ENCODE data around the gene PTGDS. TPM values are rescaled to one million over a fixed set of nuclear protein-coding genes. Genes with fewer than 3 reads are reported as not detected.

The PTGDS gene
- total RNA-seq, 2 experiments from 2014 or later, result 40.6 to 41.0 TPM

DNA sequence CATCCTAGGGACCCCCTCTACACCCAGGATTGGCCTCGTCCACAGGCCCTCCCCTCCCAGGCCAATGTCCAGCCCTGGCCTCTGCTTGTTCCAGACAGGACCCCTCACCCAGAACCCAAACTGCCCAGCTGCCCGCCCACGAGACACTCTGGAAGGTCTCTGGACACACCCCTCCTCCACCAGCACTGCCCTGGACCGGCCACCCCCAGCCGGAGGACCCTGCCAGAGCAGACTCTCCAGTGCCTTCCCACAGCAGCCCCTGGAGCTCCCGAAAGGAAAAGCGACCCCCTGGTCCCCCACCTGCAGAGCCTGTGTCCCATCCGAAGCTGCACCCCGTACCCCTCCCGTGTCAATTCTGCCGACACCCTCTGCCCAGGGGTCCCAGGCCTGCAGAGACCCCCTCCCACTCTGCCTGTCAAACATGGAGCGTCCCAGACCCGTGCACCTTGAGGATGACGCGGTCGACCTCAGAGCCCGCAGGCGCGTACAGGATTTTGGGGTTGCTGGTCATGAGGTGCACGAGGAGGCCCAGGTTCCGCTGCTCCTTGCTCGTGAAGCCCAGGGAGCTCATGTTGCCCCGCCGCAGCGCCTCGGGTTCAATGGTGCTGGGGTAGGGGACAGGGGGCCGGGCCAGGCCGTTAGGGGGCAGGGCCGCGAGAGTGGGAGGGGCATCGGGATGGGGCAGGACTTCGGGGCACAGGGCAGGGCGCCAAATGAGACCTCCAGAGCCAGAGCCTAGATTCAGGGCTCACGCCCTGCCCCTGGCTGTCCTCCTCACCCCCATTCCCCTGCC lies 42.8 kb downstream of the PTGDS start:
- Histone ChIP-seq H3K9me3 (ENCODE audit: control insufficient read depth in 1 of 2, insufficient read depth in 1 of 2, low read length in 2 of 2) (no peaks in the 10 kb centered on the region), H3K36me3 (ENCODE audit: insufficient read depth, low read length) (peaks cover 29% of the 10 kb centered on the region), H3K27ac (ENCODE audit: low read depth in 1 of 2, low read length in 2 of 2) (no peak overlapping the region), H3K27me3 (ENCODE audit: control insufficient read depth in 1 of 2, insufficient read depth in 2 of 2, low read length in 2 of 2) (no peaks in the 10 kb centered on the region), H3K4me3 (ENCODE audit: low read length) (no peak overlapping the region), H3K4me1 (ENCODE audit: insufficient read depth, low read length) (peaks cover 17% of the 10 kb centered on the region)
- H3K9me3 Mint-ChIP-seq, result no peaks in the 10 kb centered on the region
- H3K4me1 Mint-ChIP-seq (ENCODE audit: low read depth), result peaks cover 5% of the 10 kb centered on the region
- TF ChIP-seq CTCF (IDR thresholded peaks at IDR 0.05), result no peak
- intact Hi-C loops (cut with DNase I, micrococcal nuclease), result no loop called here
- H3K4me3 Mint-ChIP-seq, result no peak overlapping the region
- DNase-seq, result no peak
- H3K27me3 Mint-ChIP-seq, result no peaks in the 10 kb centered on the region
- H3K36me3 Mint-ChIP-seq (ENCODE audit: low read depth), result peaks cover 5% of the 10 kb centered on the region
- CTCF ChIA-PET, result no interaction called here
- no peak overlapping the region for H3K27ac Mint-ChIP-seq
- POLR2A ChIA-PET, result no interaction called here
- no peak for ATAC-seq (ENCODE audit: poor library complexity)

DNA sequence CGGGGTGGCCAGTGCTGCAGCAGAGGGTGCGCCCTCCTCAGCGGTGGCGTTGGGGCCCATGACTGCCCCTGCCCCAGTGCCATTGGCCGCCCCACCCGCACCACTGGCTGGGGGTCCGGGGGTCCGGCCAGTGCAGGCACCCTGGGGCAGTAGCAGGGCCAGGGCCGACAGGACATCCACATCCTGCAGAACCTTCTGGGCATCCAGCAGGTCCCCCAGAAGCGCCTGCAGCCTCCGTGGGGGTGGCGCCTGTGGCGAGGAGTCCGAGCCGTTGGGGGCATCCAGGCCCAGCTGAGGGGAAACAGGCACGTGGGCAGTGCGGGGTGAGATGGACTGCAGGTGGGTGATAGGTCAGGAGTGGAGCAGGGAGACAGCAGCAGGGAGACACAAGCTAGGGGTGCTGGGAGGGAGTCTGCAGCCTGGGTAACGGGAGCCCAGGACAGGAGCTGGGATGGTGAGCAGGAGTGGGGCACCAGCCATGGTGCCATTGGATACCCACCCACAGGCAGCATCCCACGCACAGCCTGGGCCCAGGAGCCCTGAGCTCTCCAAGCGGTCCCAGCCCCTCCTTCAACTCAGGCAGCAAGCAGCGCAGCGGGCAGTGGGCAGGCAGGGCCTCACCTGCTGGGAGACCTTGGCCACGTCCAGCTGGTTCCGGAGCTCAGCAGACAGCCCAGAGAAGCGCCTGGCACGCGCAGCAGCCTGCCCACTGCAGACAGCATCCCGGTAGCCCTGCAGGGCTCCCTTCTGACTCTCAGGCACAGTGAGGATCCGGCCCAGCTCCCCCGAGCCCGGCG lies 43.7 kb downstream of the PTGDS start:
- ChIA-PET POLR2A (no interaction called here), CTCF (interaction anchor here (1.1 kb wide), 1 partner anchor 14 kb away, joined by 5 read pairs; no protein-coding TSS in a partner anchor)
- Histone ChIP-seq H3K27ac (ENCODE audit: low read depth in 1 of 2, low read length in 2 of 2) (no peak overlapping the region), H3K9me3 (ENCODE audit: control insufficient read depth in 1 of 2, insufficient read depth in 1 of 2, low read length in 2 of 2) (no peaks in the 10 kb centered on the region), H3K4me3 (ENCODE audit: low read length) (no peak overlapping the region), H3K4me1 (ENCODE audit: insufficient read depth, low read length) (peaks cover 24% of the 10 kb centered on the region), H3K27me3 (ENCODE audit: control insufficient read depth in 1 of 2, insufficient read depth in 2 of 2, low read length in 2 of 2) (no peaks in the 10 kb centered on the region), H3K36me3 (ENCODE audit: insufficient read depth, low read length) (peaks cover 23% of the 10 kb centered on the region)
- Mint-ChIP-seq H3K36me3 (ENCODE audit: low read depth) (peaks cover 5% of the 10 kb centered on the region), H3K9me3 (no peaks in the 10 kb centered on the region), H3K27me3 (no peaks in the 10 kb centered on the region), H3K27ac (no peak overlapping the region), H3K4me3 (no peak overlapping the region), H3K4me1 (ENCODE audit: low read depth) (peaks cover 5% of the 10 kb centered on the region)
- no peak for TF ChIP-seq CTCF (IDR thresholded peaks at IDR 0.05)
- ATAC-seq (ENCODE audit: poor library complexity) (no peak), DNase-seq (no peak)
- intact Hi-C loops (cut with DNase I, micrococcal nuclease), result no loop called here

DNA sequence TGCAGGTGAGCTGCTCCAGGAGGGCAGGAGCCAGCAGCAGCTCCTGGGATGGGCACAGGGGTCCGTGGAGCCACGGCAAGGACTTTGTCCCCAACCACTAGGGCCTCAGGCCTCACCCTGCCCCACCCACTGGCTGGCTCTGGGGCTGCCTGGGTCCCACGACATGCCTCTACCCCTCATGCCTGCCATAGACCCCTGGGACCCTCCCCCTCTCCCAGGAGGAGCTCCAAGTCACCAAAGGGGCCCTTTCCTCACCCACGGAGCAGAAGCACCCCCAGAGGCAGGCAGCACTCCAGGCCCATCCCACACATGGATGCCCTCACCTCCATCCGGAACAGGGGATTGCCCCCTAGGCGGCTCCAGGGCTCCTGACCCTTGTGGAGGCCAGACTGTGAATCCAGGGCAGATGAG lies 44.3 kb downstream of the PTGDS start:
- no peak for TF ChIP-seq CTCF (IDR thresholded peaks at IDR 0.05)
- Histone ChIP-seq H3K9me3 (ENCODE audit: control insufficient read depth in 1 of 2, insufficient read depth in 1 of 2, low read length in 2 of 2) (no peaks in the 10 kb centered on the region), H3K4me3 (ENCODE audit: low read length) (no peak overlapping the region), H3K4me1 (ENCODE audit: insufficient read depth, low read length) (peaks cover 30% of the 10 kb centered on the region), H3K27ac (ENCODE audit: low read depth in 1 of 2, low read length in 2 of 2) (no peak overlapping the region), H3K27me3 (ENCODE audit: control insufficient read depth in 1 of 2, insufficient read depth in 2 of 2, low read length in 2 of 2) (no peaks in the 10 kb centered on the region), H3K36me3 (ENCODE audit: insufficient read depth, low read length) (peaks cover 23% of the 10 kb centered on the region)
- H3K9me3 Mint-ChIP-seq, result no peaks in the 10 kb centered on the region
- no peak overlapping the region for H3K27ac Mint-ChIP-seq
- H3K4me3 Mint-ChIP-seq, result no peak overlapping the region
- intact Hi-C loops (cut with DNase I, micrococcal nuclease), result no loop called here
- DNase-seq, result no peak
- no peak for ATAC-seq (ENCODE audit: poor library complexity)
- peaks cover 6% of the 10 kb centered on the region for H3K4me1 Mint-ChIP-seq (ENCODE audit: low read depth)
- no peaks in the 10 kb centered on the region for H3K27me3 Mint-ChIP-seq
- CTCF ChIA-PET, result interaction anchor here (1.1 kb wide), 1 partner anchor 14 kb away, joined by 5 read pairs; no protein-coding TSS in a partner anchor
- POLR2A ChIA-PET, result no interaction called here
- peaks cover 5% of the 10 kb centered on the region for H3K36me3 Mint-ChIP-seq (ENCODE audit: low read depth)

All from CD4-positive, alpha-beta T cell (primary cell).